Lung (tissue), 12 donors: Measurements from ENCODE around the gene TECR. TPM values are rescaled to one million over a fixed set of nuclear protein-coding genes. Genes with fewer than 3 reads are reported as not detected.

Experiments
- ATAC-seq: fragments of 200-7000 bp; cut with Tn5 transposase; one replicate; pipeline ENCODE4 v1.9.1; 2020; ENCODE audit warnings: moderate number of reproducible peaks; ENCODE audit not compliant: insufficient read depth, low FRiP score
- DNase-seq, 3 donors: peaks; one replicate each; pipeline ENCODE4 v3.0.0-alpha.2; 2013 to 2017
- H3K27ac ChIP-seq, 2 donors: one replicate each; pipeline ENCODE4 v1.5.1; 2013; ENCODE audit warnings: mild to moderate bottlenecking in 2 of 2, moderate library complexity in 2 of 2, control low read depth in 1 of 2, inconsistent platforms in 1 of 2, low read depth in 1 of 2, low read length in 1 of 2
- H3K27me3 ChIP-seq, 3 donors: one replicate each; pipeline ENCODE4 v1.5.1; 2013; ENCODE audit warnings: low read length in 2 of 3; ENCODE audit not compliant: control insufficient read depth in 3 of 3, insufficient read depth in 3 of 3
- H3K36me3 ChIP-seq, 4 donors: one replicate each; pipeline ENCODE4 v1.5.1; 2013; ENCODE audit warnings: low read length in 4 of 4, mild to moderate bottlenecking in 1 of 4, moderate library complexity in 1 of 4; ENCODE audit not compliant: control insufficient read depth in 4 of 4, insufficient read depth in 4 of 4
- H3K4me1 ChIP-seq, 5 donors: one replicate each; pipeline ENCODE4 v1.5.1; 2013; ENCODE audit warnings: low read length in 5 of 5, mild to moderate bottlenecking in 2 of 5, moderate library complexity in 1 of 5; ENCODE audit not compliant: control insufficient read depth in 5 of 5, insufficient read depth in 5 of 5
- H3K4me3 ChIP-seq: one replicate; pipeline ENCODE4 v1.5.1; 2013; ENCODE audit warnings: mild to moderate bottlenecking, control low read depth, moderate library complexity
- H3K9ac ChIP-seq, 2 donors: one replicate each; pipeline ENCODE4 v1.5.1; 2013; ENCODE audit warnings: low read length in 2 of 2, control low read depth in 1 of 2; ENCODE audit not compliant: insufficient read depth in 1 of 2
- H3K9me3 ChIP-seq, 4 donors: one replicate each; pipeline ENCODE4 v1.5.1; 2013; ENCODE audit warnings: low read length in 3 of 4, mild to moderate bottlenecking in 1 of 4, moderate library complexity in 1 of 4; ENCODE audit not compliant: control insufficient read depth in 4 of 4, insufficient read depth in 3 of 4
- CTCF ChIP-seq: IDR thresholded peaks from 2 replicates; pipeline ENCODE4 v1.5.1; 2012; ENCODE audit warnings: mild to moderate bottlenecking; ENCODE audit errors: control extremely low read depth, extremely low read depth
- WGBS, 2 donors: extraction: QIAGEN DNeasy Blood & Tissue Kit; methylation state at CpG; one replicate each; pipeline ENCODE4 v1.1.7; 2013; 5-methylcytosine and 5-hydroxymethylcytosine counted together
- polyA plus RNA-seq, 2 donors: library from polyadenylated mRNA; stranded (reverse); fragments of 200-250 nt; gene quantifications; one replicate each; pipeline ENCODE4 v1.2.1, GENCODE V29; 2013
- total RNA-seq, 2 donors: library from RNA; depleted of rRNA in 1 of 2; stranded (reverse); fragments of >200 nt in 1 of 2; gene quantifications; one replicate each; pipeline ENCODE4 v1.2.1, GENCODE V29; 2014 to 2021
- donor health status: control.
- donor health status: control.
- donor health status: Bipolar disorder and iron deficiency.
- donor health status: healthy.
- donor health status: DM: yes; HTN: yes; CAD: no.

The TECR gene
- total and polyA plus RNA-seq, 4 donors: 32.7 to 193 (median 121) TPM

GRCh38 chr19:14480700-14481079 is 48.7 kb upstream of the TECR start:
- Histone ChIP-seq H3K36me3 (peaks cover 3 to 43% (median 16%) of the 10 kb centered on the region in 4 donors), H3K27me3 (no peaks in the 10 kb centered on the region), H3K27ac (no peak overlapping the region), H3K4me3 (no peak overlapping the region), H3K9me3 (peaks cover 0 to 5% (median 0%) of the 10 kb centered on the region in 4 donors), H3K9ac (no peak overlapping the region), H3K4me1 (peaks cover 0 to 50% (median 19%) of the 10 kb centered on the region in 5 donors)
- ATAC-seq: no peak
- no peak for DNase-seq
- 82 to 94% methylated on average over 5 of the region's 5 CpGs for whole genome bisulfite sequencing, 2 donors
- no peak for TF ChIP-seq CTCF

GRCh38 chr19:14482172-14482941 is 47.0 kb upstream of the TECR start:
- no peaks in the 10 kb centered on the region for H3K27me3 ChIP-seq
- peaks cover 0 to 33% (median 12%) of the 10 kb centered on the region in 5 donors for H3K4me1 ChIP-seq
- H3K9ac ChIP-seq: no peak overlapping the region
- peaks cover 0 to 3% (median 0%) of the 10 kb centered on the region in 4 donors for H3K9me3 ChIP-seq
- TF ChIP-seq CTCF: no peak
- ATAC-seq: no peak
- H3K36me3 ChIP-seq: peaks cover 3 to 42% (median 18%) of the 10 kb centered on the region in 4 donors
- H3K4me3 ChIP-seq: no peak overlapping the region
- no peak for DNase-seq
- no peak overlapping the region for H3K27ac ChIP-seq
- 95% methylated on average over 18 of the region's 18 CpGs for WGBS, 2 donors

GRCh38 chr19:14487370-14488125 is 41.8 kb upstream of the TECR start:
- TF ChIP-seq CTCF: no peak
- Histone ChIP-seq H3K4me1 (no peaks in the 10 kb centered on the region), H3K4me3 (no peak overlapping the region), H3K27me3 (no peaks in the 10 kb centered on the region), H3K9me3 (no peaks in the 10 kb centered on the region), H3K36me3 (peaks cover 0 to 21% (median 11%) of the 10 kb centered on the region in 4 donors), H3K27ac (no peak overlapping the region), H3K9ac (no peak overlapping the region)
- 93 to 96% methylated on average over 16 of the region's 16 CpGs for WGBS, 2 donors
- ATAC-seq: no peak
- no peak for DNase-seq
